NCI-H2107 (cell line): ENCODE measurements around the gene TNFAIP2.
"Not testable (repeated sequence)": the region's sequence is repeated elsewhere in the genome, so short reads cannot be mapped to it uniquely, and the experiment has no call there.

Experiments
- DNase-seq: peaks from one replicate; lab custom pipeline; 2025; lab: John Stamatoyannopoulos, UW

The TNFAIP2 gene

DNA sequence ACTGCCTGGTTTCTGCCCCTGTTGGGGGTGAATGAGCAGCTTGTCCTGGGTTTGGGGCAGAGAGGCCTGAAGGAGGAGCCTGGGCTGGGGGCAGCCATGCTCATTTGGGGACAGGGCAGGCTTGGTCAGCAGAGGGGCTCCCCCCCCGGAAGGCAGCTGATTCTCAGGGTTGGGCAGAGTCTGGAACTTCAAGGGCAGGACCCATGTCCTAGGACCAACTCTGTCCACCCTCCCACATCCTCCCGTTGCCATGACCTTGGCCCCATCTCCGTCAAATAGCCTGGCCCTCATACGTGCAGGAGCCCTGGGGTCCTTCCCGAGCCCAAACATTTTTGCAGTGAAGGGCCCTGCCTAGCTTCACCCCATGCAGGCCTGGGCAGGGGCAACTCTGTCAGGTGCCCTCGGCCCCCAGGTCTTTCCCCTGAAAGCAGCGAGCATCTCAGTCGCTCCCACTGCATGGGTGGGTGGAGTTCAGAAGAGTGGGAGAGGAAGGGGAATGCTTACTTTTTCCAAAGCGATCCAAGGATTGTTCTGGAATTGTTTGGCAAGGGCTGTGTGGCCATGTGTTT is 32.6 kb downstream of the TNFAIP2 start:
- DNase-seq = no peak

DNA sequence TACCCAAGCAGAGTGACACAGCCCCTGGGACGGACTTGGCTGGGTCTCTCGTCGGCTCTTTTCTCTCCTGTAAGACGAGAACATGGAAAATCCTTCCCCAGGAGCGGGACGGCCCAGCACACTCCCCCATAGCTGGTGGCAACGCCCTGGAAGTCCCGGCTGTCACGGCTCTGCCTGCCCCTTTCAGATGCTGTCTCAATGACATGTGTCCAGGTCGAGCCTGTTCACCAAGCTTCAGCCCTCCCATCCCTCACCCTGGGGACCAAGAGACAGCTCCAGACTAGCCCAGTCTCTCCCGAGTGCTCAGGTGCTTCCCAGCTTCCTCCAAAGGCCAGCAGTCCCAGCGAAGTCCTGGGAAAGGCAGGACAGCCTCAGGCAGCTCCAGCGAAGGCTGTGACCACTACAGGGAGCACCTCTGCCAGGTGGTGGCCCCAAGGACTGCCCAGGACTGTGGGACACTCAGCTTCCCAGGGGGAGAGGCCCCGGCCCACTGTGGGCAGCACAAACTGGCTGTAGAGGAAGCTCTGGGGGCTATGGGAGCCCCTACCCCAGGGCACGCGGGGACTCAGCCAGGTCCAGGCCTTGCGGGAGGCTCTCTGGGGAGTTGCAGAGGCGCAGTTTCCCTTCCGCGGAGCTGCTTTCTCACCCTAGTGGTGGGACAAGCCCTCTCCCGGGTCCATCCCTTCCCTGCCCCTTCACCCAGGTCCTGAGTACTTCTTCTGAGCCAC is 33.6 kb downstream of the TNFAIP2 start:
- no peak for DNase-seq

DNA sequence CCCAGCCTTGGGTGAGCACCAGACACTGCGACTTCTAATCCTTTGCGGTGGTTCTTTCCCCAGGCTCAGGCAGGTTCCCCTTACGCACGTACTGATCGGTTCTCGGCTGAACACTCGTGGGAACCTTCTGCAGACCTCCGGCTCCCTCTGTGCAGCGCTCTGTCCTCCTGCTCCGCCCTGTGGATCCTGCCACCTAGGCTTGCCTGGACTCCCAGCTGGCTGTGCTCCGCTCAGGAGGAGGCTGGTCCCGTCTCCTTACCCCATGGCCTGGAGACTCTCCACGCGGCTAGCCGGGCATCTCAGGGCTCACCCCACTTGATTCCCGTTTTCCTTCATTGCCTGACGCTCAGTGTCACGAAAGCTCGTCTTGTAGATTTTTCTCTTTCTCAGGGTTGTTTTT is 34.7 kb downstream of the TNFAIP2 start:
- DNase-seq = no peak

DNA sequence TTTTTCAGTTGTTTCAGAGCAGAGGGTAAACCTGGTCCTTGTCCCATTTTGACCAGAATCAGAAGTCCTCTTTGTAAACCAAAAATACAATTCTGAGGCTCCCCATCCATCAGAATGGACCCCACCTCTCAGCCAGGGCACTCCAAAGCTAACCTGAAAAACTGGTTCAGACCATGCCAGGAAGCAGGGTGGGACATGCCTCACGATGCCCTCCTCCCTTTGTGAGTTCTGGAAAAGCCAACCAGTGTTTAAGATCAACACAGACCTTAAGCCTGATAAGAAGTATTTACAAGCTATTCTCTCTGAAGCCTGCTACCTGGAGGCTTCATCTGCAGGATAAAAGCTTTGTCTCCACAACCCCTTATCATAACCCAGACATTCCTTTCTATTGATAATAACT is 35.4 kb downstream of the TNFAIP2 start:
- DNase-seq = no peak

DNA sequence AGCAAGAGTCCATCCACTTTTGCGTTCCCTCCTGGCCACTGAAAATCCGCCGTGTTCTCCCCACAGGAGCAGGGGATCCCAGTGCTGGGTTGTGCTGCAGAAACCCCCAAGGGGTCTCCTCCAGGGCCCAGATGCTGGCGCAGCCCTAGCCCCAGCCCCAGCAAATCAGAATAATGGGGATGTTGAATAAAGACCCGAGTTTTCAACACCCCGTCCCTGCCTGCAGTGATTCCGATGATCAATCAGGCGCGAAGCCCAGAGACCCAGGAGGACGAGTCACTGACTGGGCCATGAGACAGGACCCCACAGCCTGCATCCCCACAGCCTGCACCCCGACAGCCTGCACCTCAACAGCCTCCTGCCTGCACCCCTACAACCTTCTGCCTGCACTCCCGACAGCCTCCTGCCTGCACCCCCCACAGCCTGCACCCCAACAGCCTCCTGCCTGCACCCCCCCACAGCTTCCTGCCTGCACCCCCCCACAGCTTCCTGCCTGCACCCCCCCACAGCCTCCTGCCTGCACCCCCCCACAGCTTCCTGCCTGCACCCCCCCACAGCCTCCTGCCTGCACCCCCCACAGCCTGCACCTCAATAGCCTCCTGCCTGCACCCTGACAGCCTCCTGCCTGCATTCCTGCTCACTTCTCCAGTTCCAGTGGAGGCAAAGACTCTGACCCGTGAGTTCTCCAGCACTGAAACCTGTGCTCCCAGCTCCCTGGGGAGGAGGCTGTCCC is 37.2 kb downstream of the TNFAIP2 start:
- no peak for DNase-seq

DNA sequence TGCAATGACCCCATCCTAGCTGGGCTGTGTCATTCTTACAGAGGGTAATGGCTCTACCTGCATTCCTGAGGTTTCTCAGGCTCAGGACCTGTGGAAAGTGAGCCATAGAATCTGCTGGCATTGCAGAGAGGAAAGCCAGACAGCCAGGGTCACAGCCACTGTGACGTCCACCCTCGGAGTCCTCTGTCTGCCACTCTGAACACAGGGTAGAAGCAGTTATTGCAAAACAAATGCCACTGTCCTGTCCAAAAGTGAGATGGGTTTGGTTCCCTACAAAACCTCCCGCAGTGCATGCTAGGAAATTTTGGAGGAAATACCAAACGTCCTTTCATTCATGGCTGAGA is 37.8 kb downstream of the TNFAIP2 start:
- DNase-seq = no peak

DNA sequence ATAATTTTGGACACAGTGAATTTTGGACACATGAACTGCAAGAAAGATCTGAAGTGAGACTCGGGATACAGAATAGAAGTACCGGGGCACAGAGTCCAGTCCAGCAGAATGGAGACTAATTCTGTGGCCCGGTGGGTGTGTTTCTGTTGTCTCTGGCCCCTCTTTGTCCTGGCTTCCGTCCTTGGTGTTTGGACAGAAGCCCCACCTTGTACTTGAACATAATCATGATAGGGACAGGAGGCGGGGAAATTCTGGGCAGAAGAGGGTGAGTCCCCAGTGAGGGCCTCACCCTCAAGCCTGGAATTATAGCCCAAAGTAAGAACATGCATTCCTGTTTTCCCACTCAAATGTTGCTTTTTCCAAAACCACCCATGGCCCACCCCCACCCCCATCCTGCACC is 39.9 kb downstream of the TNFAIP2 start:
- no peak for DNase-seq

DNA sequence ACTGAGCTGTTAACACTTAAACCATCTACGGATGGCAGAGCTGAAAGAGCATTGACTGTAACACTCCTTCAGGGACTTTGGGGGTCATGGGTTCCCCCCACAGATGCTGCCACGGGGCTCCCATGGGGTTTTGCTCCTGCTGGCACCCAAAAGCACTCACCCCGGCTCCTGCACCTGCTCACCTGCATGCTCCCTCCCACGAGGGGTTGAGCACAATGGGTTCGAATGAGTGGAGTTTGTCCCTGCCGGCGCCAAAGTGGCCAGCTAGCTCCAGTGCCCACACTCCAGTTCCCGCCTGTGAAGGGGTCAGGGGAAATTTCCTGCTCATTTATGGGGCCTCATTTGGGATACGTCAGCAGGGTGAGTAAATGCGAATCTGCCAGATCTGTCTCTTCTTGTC is 40.7 kb downstream of the TNFAIP2 start:
- no peak for DNase-seq

DNA sequence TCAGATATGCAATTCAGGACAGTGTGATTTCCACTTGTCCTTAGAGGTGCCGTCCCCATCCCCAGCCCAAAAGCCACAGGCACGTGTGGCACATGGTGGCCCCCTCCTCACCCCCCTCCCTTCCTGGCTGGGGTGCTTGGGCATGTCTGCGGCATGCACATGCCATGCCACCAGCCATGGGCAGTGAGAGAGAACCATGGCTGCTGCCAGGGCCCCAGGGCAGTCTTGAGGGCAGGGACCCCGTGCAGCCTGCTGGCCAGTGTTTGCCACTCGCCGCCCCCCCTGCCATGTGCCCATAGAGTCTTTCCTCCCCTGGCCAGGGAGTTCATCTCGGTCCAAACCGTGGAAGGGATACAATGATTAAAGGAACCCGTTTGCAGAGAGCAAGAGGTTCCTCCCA is 41.5 kb downstream of the TNFAIP2 start:
- no peak for DNase-seq

DNA sequence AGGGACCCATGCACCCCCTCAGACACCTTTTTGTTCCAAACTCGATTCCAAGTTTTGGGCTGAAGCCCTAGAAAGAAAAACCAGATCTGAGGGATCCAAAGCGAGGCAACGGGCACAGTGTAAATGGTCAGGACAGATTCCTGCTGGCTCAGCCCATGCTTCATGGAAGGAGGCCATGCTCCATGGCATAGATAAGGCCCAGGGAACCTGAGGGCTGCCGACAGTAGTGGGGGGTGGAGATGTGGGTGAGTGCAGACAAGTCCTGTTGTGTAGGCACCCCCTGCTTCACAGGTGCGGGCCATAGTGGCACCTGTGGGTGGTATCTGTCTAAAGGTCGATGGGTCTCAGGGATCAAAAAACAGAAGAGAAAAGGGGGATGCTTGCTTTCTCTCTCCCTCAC is 42.1 kb downstream of the TNFAIP2 start:
- no peak for DNase-seq

DNA sequence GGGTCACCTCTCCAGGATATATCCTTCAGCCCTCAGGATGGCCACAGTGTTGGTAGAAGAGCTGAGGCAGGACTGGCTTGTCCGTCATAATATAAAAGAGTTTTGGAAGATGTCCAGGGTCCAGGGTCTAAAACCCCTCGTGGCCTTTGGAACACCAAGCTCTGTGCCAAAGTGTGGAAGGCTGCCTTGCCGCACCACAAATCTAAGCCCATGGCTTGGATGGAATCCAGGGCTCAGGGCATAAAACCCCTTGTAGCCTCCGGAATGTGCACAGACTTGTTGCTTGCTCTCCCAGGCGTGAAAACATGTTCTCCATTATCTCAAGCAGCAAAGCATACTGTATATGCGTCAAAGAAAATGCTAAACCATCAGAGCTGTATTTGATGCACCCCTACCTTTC is 46.7 kb downstream of the TNFAIP2 start:
- DNase-seq = peak; percentile 30

DNA sequence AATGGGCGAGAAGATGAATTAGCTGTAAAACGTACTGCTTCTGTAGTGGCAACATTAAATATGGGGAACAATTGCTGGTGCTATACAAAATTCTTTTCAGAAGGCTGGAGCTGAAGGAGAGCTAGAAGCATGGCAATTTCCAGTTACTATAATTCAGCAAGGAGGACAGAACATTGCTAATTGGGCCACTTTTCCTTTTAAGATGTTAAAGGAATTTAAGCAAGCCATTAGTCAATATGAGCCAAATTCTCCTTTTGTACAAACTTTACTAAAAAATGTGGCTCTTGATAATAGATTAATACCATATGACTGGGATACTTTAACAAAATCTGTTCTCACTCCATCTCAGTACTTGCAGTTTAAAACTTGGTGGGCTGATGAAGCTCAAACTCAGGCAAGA is 47.9 kb downstream of the TNFAIP2 start:
- DNase-seq = not testable (repeated sequence)

DNA sequence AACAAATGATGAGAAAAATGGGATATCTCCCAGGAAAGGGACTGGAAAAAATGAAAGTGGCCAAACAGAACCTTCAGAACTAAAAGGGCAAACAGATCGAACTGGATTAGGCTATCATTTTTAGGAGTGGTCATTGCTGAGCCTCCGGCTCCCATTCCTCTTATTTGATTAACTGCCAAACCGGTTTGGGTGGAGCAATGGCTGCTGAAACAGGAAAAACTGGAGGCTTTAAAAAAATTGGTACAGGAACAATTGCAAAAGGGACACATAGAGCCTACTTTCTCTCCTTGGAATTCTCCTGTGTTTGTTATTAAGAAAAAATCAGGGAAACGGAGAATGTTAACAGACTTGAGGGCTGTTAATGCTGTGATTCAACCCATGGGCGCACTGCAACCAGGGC is 49.7 kb downstream of the TNFAIP2 start:
- no peak for DNase-seq

DNA sequence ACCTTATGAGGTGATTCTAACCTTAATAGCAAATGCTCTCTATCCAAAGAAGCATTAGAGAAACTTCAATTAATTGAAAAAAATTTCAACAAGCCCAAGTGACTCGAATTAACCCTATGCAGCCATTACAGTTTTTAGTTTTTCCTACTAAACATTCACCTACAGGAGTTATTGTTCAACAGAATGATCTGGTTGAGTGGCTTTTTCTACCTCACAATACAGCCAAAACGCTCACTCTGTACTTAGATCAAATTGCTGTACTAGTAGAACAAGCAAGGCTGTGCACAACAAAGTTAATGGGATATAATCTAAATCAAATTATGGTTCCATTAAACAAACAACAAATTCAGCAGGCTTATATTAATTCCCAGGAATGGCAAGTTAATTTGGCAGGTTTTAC is 50.6 kb downstream of the TNFAIP2 start:
- not testable (repeated sequence) for DNase-seq

DNA sequence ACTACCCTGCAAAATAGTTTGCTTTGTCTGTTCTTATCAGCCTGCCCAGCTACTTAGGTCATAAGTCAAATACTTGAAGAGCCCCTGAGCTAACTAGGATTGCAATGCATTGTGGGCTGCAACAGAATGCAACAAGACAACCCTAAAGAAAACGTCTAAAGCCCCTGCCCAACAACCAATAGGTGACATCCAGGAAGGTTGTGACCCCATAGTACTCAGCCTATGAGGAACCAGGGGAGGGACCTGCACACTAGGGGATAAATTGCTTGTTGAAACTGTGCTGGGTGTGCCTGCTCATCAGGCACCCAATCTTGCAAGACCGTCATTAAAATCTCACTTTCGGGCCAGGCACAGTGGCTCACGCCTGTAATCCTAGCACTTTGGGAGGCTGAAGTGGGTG is 52.9 kb downstream of the TNFAIP2 start:
- DNase-seq = not testable (repeated sequence)

DNA sequence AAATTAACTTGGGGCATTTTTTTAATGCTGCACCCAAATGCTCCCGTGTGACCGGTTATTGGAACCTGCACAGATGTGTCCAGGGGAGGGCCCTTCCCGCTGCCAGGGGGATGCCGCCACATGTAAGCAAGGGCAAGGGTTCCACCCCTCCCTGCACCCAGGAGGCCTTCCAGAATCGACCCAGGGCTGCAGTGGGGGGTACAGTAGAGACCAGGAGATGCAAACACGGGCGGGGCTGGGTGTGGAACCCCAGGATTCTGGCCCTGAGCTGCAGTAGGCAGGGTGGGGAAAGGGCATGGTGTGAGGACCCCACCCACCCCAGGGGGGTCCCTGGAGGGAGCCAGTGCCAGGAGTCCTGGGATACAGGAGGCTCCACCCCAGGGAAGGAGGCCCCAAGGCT is 54.1 kb downstream of the TNFAIP2 start:
- no peak for DNase-seq

DNA sequence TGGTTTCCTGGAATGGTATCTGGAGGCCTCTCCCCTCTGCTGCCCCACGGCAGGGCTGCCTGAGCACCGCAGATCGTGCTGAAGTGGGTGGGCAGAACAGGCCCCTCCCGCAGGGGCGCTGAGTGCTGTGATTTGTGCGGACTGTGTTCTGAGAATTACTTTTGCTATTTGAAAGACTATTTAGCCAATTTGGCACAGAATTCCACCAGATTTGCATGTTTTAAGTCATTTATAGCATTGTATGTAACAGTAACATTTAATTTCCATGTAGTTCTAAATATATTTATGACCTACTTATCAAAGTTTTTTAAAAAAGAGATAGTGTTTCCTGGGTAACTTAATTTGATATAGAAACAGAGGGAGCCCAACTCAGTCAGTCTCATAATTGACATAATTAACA is 55.3 kb downstream of the TNFAIP2 start:
- DNase-seq = no peak

DNA sequence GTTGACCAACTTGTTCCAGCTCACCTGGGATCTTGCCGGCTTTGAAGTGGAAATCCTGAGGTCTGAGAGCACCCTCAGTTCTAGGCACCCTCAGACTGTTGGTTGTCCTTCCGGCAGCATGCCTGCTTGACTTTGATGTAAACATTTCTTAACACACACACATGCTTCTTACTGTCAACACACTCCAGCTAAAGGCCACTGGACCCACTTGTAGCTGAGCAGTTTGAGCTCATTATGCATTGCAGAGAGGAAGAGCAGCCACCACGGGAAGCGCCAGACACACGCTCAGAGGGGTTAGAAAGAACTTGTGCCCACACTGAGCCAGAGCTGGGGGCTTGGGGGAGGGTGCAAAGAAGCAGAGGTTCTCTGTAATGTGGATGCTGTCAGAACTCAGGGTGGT is 55.8 kb downstream of the TNFAIP2 start:
- DNase-seq = no peak

DNA sequence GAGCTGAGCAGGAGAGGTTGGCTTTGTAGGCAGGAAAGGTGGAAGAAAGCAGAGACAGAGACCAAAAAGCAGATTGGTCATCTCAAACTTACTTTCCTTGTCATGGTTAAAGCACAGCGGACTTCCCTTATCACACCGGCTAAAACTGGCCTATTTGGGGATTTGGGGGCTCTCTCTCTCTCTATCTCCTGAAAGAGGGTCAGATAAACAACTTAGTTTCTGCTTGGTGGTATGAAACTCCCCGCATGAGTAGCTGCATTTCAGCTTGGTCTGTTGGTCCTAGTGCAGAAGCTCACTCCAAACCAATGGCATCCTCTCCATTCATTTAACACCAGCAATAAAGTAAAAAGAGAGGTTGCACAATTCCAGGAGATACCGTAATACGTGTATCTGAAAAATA is 57.1 kb downstream of the TNFAIP2 start:
- no peak for DNase-seq

DNA sequence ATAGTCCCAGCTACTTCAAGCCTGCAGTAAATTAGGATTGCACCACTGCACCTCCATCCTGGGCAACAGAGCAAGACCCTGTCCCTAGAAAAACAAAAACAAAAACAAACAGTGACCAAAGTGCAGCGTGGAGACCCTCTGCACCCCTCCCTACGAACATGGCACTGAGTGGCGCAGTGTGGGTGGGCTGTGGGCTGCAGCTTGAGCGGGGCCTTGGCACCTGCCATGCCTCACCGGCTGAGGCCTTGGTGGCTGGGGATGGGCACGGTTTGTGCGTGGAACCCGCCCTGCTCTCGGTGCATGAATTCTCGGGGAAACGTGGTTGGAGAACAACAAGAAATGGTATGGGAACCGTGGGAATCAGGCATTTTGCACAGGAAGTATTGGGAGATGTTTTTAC is 60.8 kb downstream of the TNFAIP2 start:
- no peak for DNase-seq

DNA sequence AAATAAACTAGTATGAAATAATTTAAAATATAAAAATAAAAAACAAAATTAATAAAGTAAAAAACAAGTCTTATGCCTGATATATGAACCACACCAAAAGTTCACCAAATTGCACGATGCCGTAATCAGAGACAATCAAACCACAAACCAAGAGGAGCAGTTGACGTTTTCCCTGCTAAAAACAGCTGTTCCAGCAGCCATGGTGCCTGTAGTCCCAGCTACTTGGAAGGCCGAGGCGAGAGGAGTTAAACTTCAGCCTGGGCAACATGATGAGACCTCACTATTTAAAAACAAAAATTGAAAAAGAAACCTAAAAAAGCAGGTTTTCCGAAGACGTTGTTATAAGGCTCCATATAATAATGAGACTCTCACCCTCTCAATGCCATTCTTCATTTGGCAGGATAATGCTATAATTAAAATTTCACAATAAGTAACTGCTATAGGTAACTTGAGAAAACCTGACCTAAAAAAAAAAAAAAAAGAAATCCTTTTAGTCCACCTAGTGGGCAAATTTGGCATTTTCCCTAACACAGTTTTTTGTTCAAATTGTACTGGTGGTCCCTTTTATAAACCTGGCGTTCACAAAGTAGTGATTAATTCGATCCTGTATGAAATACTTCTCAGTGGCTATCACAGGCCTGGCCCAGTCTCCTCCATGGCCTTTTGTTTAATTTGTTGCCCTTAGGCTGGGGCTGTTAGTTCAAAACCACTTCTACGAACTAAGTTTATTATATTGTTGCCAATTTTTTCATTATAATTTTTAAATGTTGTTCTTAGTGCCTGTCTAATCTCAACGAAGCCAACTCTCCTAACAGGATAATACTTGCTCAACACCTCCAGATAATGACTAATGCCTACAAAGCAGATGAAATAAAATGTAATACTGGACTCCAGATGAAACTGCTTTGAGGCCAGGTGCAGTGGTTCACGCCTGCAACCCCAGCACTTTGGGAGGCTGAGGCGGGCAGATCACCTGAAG is 62.1 kb downstream of the TNFAIP2 start:
- DNase-seq = peak; percentile 35

DNA sequence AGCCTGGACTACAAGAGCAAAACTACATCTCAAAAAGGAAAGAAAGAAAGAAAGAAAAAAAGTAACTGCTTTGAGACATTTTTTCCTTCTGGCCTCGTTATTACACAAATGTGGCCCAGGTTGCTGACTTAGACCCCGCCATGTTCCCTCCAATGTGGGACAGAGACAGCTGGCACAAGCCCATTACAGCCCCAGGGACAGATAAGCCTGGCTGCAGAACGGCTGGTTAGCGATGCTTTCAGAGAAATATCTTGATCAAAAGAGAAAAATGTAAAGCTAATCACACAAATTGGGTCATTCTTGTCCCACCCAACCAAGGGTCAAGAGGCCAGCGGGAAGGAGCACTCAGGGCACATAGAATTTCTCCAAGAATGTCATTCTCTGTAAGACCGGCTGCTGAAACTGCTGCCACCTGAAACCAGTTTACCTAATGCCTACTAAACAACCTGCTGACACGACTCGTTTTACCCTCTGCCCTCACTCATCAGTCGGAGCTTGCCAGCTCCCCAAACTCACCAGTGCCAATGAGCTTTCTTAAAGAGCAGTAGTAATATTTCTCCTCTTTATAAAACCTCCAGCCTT is 63.1 kb downstream of the TNFAIP2 start:
- DNase-seq = no peak
